ENCODE results near the gene LMOD3. TPM values are rescaled to one million over a fixed set of nuclear protein-coding genes. Genes with fewer than 3 reads are reported as not detected.
A peak's percentile ranks its signal among the peaks of the same experiment; 100 is the strongest.

Gene LMOD3
- total RNA-seq, 2 experiments from 2014 or later: not detected

DNA sequence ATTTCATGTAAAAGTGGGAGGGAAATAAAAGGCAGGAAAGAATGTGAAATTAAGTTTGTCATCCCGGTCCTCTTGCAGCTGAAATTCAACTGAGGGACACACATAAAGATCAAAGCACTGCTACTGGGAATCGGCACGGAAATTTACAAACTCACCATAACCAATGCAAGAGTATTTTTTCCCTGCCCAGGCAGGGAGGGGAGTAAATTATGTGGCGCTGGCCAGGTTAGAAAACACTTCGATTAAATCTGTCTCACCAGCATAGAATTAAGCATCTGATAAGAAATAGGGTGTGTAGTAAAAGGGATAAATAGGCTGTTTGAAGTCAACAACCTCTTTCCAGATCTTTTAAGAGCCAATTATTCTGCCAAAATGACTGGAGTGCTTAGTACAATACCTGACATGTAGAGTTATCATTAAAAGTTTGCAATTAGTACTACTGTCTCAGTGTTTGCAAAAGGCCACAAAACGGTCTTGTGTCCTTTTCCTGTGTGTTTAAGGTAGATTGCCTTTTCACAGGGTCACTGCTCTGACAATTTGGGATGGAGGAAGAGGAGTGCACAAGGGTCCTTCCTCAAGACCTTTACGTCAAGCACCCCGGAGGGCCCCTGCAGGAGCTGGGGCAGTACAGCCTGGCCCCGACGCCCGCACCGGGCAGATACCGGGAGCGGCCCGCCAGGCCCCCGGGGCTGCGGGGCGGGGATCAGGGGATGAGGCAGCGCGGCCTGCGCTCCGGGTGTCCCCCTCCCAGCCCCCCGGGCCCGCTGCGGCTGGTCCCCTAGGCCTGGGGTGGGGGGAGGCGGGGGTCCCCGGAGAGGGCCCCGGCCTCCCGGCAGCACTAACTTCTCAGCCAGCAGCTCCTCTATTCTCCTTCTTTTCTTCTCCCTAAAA is 42.9 kb downstream of the LMOD3 start:
- no peaks in the 10 kb centered on the region for H3K9me3 Mint-ChIP-seq
- POLR2A ChIA-PET: interaction anchor here (1.4 to 8.6 kb wide), 4 partner anchors 14 to 28 kb away, joined by 5 to 94 read pairs (median 41); partner anchors contain the start of gene TMF1
- H3K36me3 Mint-ChIP-seq (ENCODE audit: low read depth): peaks cover 20% of the 10 kb centered on the region
- H3K36me3 ChIP-seq (ENCODE audit: insufficient read depth, low read length): peaks cover 16% of the 10 kb centered on the region
- CTCF ChIA-PET: interaction anchor here (0.9 to 1.7 kb wide), 2 partner anchors 16 to 74 kb away, joined by 3 read pairs; no protein-coding TSS in a partner anchor
- DNase-seq (peak in 3 of 14 experiments; percentile 23 to 48 (median 38)), ATAC-seq (ENCODE audit: poor library complexity) (no peak)
- H3K4me3 Mint-ChIP-seq: peak overlapping the region; percentile 87
- H3K27ac Mint-ChIP-seq: peak overlapping the region; percentile 96
- peak overlapping the region; percentile 70 for H3K4me3 ChIP-seq (ENCODE audit: low read length)
- TF ChIP-seq, protein P1, sequence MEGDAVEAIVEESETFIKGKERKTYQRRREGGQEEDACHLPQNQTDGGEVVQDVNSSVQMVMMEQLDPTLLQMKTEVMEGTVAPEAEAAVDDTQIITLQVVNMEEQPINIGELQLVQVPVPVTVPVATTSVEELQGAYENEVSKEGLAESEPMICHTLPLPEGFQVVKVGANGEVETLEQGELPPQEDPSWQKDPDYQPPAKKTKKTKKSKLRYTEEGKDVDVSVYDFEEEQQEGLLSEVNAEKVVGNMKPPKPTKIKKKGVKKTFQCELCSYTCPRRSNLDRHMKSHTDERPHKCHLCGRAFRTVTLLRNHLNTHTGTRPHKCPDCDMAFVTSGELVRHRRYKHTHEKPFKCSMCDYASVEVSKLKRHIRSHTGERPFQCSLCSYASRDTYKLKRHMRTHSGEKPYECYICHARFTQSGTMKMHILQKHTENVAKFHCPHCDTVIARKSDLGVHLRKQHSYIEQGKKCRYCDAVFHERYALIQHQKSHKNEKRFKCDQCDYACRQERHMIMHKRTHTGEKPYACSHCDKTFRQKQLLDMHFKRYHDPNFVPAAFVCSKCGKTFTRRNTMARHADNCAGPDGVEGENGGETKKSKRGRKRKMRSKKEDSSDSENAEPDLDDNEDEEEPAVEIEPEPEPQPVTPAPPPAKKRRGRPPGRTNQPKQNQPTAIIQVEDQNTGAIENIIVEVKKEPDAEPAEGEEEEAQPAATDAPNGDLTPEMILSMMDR (IDR thresholded peaks at IDR 0.05): no peak
- H3K4me1 ChIP-seq (ENCODE audit: insufficient read depth, low read length): peaks cover 49% of the 10 kb centered on the region
- H3K27me3 Mint-ChIP-seq: no peaks in the 10 kb centered on the region
- H3K9me3 ChIP-seq (ENCODE audit: control insufficient read depth in 1 of 2, insufficient read depth in 1 of 2, low read length in 2 of 2): no peaks in the 10 kb centered on the region
- intact Hi-C loops (cut with DNase I, micrococcal nuclease): loop anchor here (1.0 to 10.0 kb wide), 3 partner anchors 27 to 1425 kb away; partner anchors contain the start of genes TMF1 (in 2 of the 2) and SUCLG2 (in 1 of the 2)
- H3K4me1 Mint-ChIP-seq (ENCODE audit: low read depth): peaks cover 67% of the 10 kb centered on the region
- H3K27ac ChIP-seq (ENCODE audit: low read depth in 1 of 2, low read length in 2 of 2): peak overlapping the region in 1 of 2 donors; percentile 52
- no peaks in the 10 kb centered on the region for H3K27me3 ChIP-seq (ENCODE audit: control insufficient read depth in 1 of 2, insufficient read depth in 2 of 2, low read length in 2 of 2)

DNA sequence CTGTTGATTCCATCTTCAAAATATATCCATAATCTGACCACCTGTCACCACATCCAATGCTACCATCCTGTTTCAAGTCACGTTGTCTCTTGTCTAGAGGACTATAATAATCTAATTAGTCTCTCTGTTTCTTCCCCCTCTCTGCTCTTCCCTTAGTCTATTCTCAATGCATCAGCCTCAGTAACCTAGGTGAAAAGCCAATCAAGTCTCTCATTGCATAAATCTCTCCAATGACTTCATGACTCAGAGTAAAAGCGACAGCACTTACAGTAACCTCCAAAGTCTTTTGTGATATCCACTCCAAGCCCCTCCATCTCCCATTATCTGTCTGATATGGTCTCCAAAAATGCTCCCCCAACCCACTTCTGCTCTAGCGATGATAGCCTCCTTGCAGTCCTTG is 49.5 kb downstream of the LMOD3 start:
- no peaks in the 10 kb centered on the region for H3K9me3 Mint-ChIP-seq
- no peak for ATAC-seq (ENCODE audit: poor library complexity)
- POLR2A ChIA-PET: no interaction called here

DNA sequence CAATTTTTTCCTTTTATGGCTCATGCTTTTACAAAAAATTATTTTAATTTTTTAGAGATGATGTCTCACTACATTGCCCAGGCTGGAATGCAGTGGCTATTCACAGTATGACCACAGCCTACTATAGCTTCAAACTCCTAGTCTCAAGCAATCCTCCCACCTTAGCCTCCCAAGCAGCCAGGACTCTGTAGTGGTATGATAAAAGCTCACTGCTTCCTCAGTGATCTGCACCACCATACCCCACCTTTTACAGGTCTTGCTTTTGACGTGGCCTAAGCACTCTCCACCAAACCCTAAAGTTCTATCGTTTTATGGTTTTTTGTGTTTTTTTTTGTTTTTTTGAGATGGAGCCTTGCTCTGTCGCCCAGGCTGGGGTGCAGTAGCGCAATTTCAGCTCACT is 56.3 kb downstream of the LMOD3 start:
- ChIA-PET POLR2A (interaction anchor here (1.2 to 3.4 kb wide), 3 partner anchors 14 to 26 kb away, joined by 4 to 27 read pairs (median 17); partner anchors contain the start of genes ARL6IP5 and TMF1), CTCF (no interaction called here)

More for the DNA sequence above, 49.5 kb downstream of the LMOD3 start:
- Histone ChIP-seq H3K4me1 (ENCODE audit: insufficient read depth, low read length) (peaks cover 3% of the 10 kb centered on the region), H3K27ac (ENCODE audit: low read depth in 1 of 2, low read length in 2 of 2) (no peak overlapping the region), H3K9me3 (ENCODE audit: control insufficient read depth in 1 of 2, insufficient read depth in 1 of 2, low read length in 2 of 2) (no peaks in the 10 kb centered on the region), H3K36me3 (ENCODE audit: insufficient read depth, low read length) (peaks cover 44% of the 10 kb centered on the region), H3K27me3 (ENCODE audit: control insufficient read depth in 1 of 2, insufficient read depth in 2 of 2, low read length in 2 of 2) (no peaks in the 10 kb centered on the region), H3K4me3 (ENCODE audit: low read length) (no peak overlapping the region)
- Mint-ChIP-seq H3K4me3 (no peak overlapping the region), H3K27me3 (no peaks in the 10 kb centered on the region), H3K27ac (peak overlapping the region; percentile 40), H3K4me1 (ENCODE audit: low read depth) (peaks cover 34% of the 10 kb centered on the region), H3K36me3 (ENCODE audit: low read depth) (peaks cover 60% of the 10 kb centered on the region)
- CTCF ChIA-PET: no interaction called here
- TF ChIP-seq, protein P1 (IDR thresholded peaks at IDR 0.05): no peak
- intact Hi-C loops (cut with DNase I, micrococcal nuclease): no loop called here
- DNase-seq: no peak

More for the DNA sequence above, 56.3 kb downstream of the LMOD3 start:
- Histone ChIP-seq H3K4me3 (ENCODE audit: low read length) (no peak overlapping the region), H3K9me3 (ENCODE audit: control insufficient read depth in 1 of 2, insufficient read depth in 1 of 2, low read length in 2 of 2) (no peaks in the 10 kb centered on the region), H3K27me3 (ENCODE audit: control insufficient read depth in 1 of 2, insufficient read depth in 2 of 2, low read length in 2 of 2) (no peaks in the 10 kb centered on the region), H3K36me3 (ENCODE audit: insufficient read depth, low read length) (peaks cover 32% of the 10 kb centered on the region), H3K27ac (ENCODE audit: low read depth in 1 of 2, low read length in 2 of 2) (peak overlapping the region in 1 of 2 donors; percentile 49), H3K4me1 (ENCODE audit: insufficient read depth, low read length) (peaks cover 15% of the 10 kb centered on the region)
- Mint-ChIP-seq H3K4me3 (no peak overlapping the region), H3K27ac (peak overlapping the region; percentile 78), H3K27me3 (no peaks in the 10 kb centered on the region), H3K9me3 (no peaks in the 10 kb centered on the region), H3K36me3 (ENCODE audit: low read depth) (peaks cover 57% of the 10 kb centered on the region), H3K4me1 (ENCODE audit: low read depth) (peaks cover 42% of the 10 kb centered on the region)
- intact Hi-C loops (cut with DNase I, micrococcal nuclease): loop anchor here in 1 of 2 experiments (1.0 kb wide), 1 partner anchor 12 kb away; no protein-coding TSS in a partner anchor
- DNase-seq (no peak), ATAC-seq (ENCODE audit: poor library complexity) (no peak)
- TF ChIP-seq, protein P1 (IDR thresholded peaks at IDR 0.05): no peak
